Neuronal stem cell (in vitro differentiated cells): ENCODE results near the gene SLC11A2.

Experiments
- DNase-seq: peaks from one replicate; pipeline ENCODE4 v3.0.0-alpha.2; 2013; ENCODE audit warnings: low spot score
- H2AFZ ChIP-seq: one replicate; pipeline ENCODE4 v1.6.1; 2013; ENCODE audit warnings: mild to moderate bottlenecking, low read length, inconsistent platforms
- H2AK5ac ChIP-seq: 2 replicates; pipeline ENCODE4 v1.6.1; 2013; ENCODE audit warnings: low read depth, mild to moderate bottlenecking, inconsistent platforms, low read length, moderate library complexity, mixed read lengths
- H2BK120ac ChIP-seq: 2 replicates; pipeline ENCODE4 v1.6.1; 2013; ENCODE audit warnings: low read depth, mild to moderate bottlenecking, inconsistent platforms, low read length, moderate library complexity, mixed read lengths
- H2BK12ac ChIP-seq: one replicate; pipeline ENCODE4 v1.6.1; 2013; ENCODE audit warnings: low read length, inconsistent platforms
- H2BK15ac ChIP-seq: 2 replicates; pipeline ENCODE4 v1.6.1; 2013; ENCODE audit warnings: mild to moderate bottlenecking, low read length, inconsistent platforms, mixed read lengths
- H2BK5ac ChIP-seq: one replicate; pipeline ENCODE4 v1.6.1; 2013; ENCODE audit warnings: inconsistent platforms, mild to moderate bottlenecking, low read length, moderate library complexity
- H3K14ac ChIP-seq: one replicate; pipeline ENCODE4 v1.6.1; 2013; ENCODE audit warnings: low read length, inconsistent platforms
- H3K18ac ChIP-seq: 2 replicates; pipeline ENCODE4 v1.6.1; 2013; ENCODE audit warnings: low read length, inconsistent platforms
- H3K23ac ChIP-seq: 2 replicates; pipeline ENCODE4 v1.6.1; 2013; ENCODE audit warnings: low read depth, mild to moderate bottlenecking, mixed read lengths, low read length, inconsistent platforms; ENCODE audit not compliant: poor library complexity
- H3K27ac ChIP-seq: replicated peaks from 3 replicates; pipeline ENCODE4 v1.5.1; 2013; ENCODE audit warnings: low read length, inconsistent platforms
- H3K27me3 ChIP-seq, 3 experiments: 2 replicates each; pipeline ENCODE4 v1.6.1; 2013; ENCODE audit warnings: low read length in 3 of 3, mild to moderate bottlenecking in 2 of 3, inconsistent platforms in 1 of 3, low read depth in 1 of 3, mixed read lengths in 1 of 3, moderate library complexity in 1 of 3; ENCODE audit not compliant: control insufficient read depth in 3 of 3, insufficient read depth in 3 of 3
- H3K36me3 ChIP-seq, 2 donors: replicated peaks in 1 of 2; 2 replicates each; pipeline ENCODE4 v1.6.1; 2013; ENCODE audit warnings: low read length in 2 of 2; ENCODE audit not compliant: control insufficient read depth in 2 of 2, insufficient read depth in 2 of 2
- H3K4ac ChIP-seq: 2 replicates; pipeline ENCODE4 v1.6.1; 2013; ENCODE audit warnings: inconsistent platforms, mild to moderate bottlenecking, low read length, moderate library complexity
- H3K4me1 ChIP-seq, 2 donors: 1 replicate in 1 of 2; 2 replicates in 1 of 2; pipeline ENCODE4 v1.6.1; 2013; ENCODE audit warnings: low read length in 2 of 2, low read depth in 1 of 2; ENCODE audit not compliant: control insufficient read depth in 2 of 2, insufficient read depth in 1 of 2
- H3K4me2 ChIP-seq: one replicate; pipeline ENCODE4 v1.6.1; 2013; ENCODE audit warnings: mild to moderate bottlenecking, low read length, inconsistent platforms; ENCODE audit not compliant: insufficient read depth, poor library complexity, severe bottlenecking
- H3K4me3 ChIP-seq, 2 donors: 2 replicates each; pipeline ENCODE4 v1.5.1; 2013; ENCODE audit warnings: low read length in 2 of 2, mild to moderate bottlenecking in 2 of 2, inconsistent platforms in 1 of 2, moderate library complexity in 1 of 2
- H3K79me1 ChIP-seq: one replicate; pipeline ENCODE4 v1.6.1; 2013; ENCODE audit warnings: low read depth, mild to moderate bottlenecking, inconsistent platforms, low read length, moderate library complexity
- H3K9ac ChIP-seq: one replicate; pipeline ENCODE4 v1.6.1; 2013; ENCODE audit warnings: mild to moderate bottlenecking, low read depth, low read length, inconsistent platforms; ENCODE audit not compliant: poor library complexity
- H3K9me3 ChIP-seq, 2 donors: replicated peaks in 1 of 2; 2 replicates each; pipeline versions ENCODE3 to v1.6.1; 2013; ENCODE audit warnings: low read length in 2 of 2, mild to moderate bottlenecking in 2 of 2, inconsistent platforms in 1 of 2, low read depth in 1 of 2, mixed read lengths in 1 of 2, moderate library complexity in 1 of 2; ENCODE audit not compliant: control insufficient read depth in 2 of 2, insufficient read depth in 1 of 2
- H4K8ac ChIP-seq: one replicate; pipeline ENCODE4 v1.6.1; 2013; ENCODE audit warnings: low read depth, mild to moderate bottlenecking, inconsistent platforms, low read length, moderate library complexity
- H4K91ac ChIP-seq: one replicate; pipeline ENCODE4 v1.6.1; 2013; ENCODE audit warnings: low read length, low read depth, mild to moderate bottlenecking, inconsistent platforms; ENCODE audit not compliant: poor library complexity
- WGBS, 2 donors: extraction: QIAGEN DNeasy Blood & Tissue Kit; methylation state at CpG; one replicate each; pipeline ENCODE4 v1.1.7; 2013; ENCODE audit warnings: missing lambda C conversion rate in 2 of 2, mixed read lengths in 1 of 2; ENCODE audit not compliant: insufficient read length in 2 of 2, insufficient replicate concordance in 1 of 2; ENCODE audit errors: extremely low coverage in 2 of 2; 5-methylcytosine and 5-hydroxymethylcytosine counted together

Gene SLC11A2

GRCh38 chr12:50934981-50935807 lies 91.0 kb downstream of the SLC11A2 start:
- Histone ChIP-seq H2BK5ac (no peak overlapping the region), H3K14ac (no peak overlapping the region), H2BK12ac (no peak overlapping the region), H2BK15ac (no peak overlapping the region), H3K4me2 (no peak overlapping the region), H4K91ac (no peak overlapping the region), H2AFZ (no peak overlapping the region), H3K18ac (peak overlapping the region; percentile 73), H3K27ac (no peak overlapping the region), H3K36me3 (no peaks in the 10 kb centered on the region), H3K23ac (no peak overlapping the region), H4K8ac (no peak overlapping the region), H2BK120ac (no peak overlapping the region), H3K9ac (no peak overlapping the region), H3K27me3 (no peaks in the 10 kb centered on the region), H3K4me1 (peaks cover 4 to 5% of the 10 kb centered on the region in 2 donors), H3K4me3 (no peak overlapping the region), H3K4ac (no peak overlapping the region), H2AK5ac (no peak overlapping the region), H3K9me3 (no peaks in the 10 kb centered on the region), H3K79me1 (no peaks in the 10 kb centered on the region)
- WGBS, 2 donors: no CpG with 5 or more reads among the region's 6 CpGs
- DNase-seq: no peak

DNA sequence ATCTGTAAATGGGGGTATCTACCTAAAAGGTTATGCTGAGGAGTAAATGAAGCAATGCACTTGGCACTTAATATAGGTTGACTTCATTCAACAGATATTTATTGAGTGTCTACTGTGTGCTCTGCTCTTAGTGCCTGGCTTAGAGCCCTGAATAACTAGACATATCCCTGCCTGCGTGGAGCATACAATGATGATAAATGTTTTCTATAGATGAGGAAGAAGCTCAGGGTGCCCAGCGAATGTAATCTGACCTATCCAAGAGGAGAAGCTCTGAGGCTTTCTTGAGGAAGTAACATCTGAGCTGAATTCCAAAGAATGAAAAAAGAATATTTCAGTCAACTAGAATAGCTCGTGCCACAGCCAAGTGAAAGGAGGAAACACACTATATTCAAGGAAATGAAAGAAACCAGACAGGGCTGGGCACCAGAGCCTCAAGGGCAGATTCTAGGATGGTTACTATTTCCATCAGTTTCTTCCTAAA lies 91.8 kb downstream of the SLC11A2 start:
- Histone ChIP-seq H2AK5ac (no peak overlapping the region), H2BK5ac (no peak overlapping the region), H4K8ac (no peak overlapping the region), H2AFZ (no peak overlapping the region), H3K27ac (no peak overlapping the region), H3K79me1 (no peaks in the 10 kb centered on the region), H3K4ac (no peak overlapping the region), H4K91ac (no peak overlapping the region), H3K27me3 (no peaks in the 10 kb centered on the region), H3K36me3 (no peaks in the 10 kb centered on the region), H3K18ac (no peak overlapping the region), H3K9me3 (no peaks in the 10 kb centered on the region), H2BK15ac (no peak overlapping the region), H3K14ac (no peak overlapping the region), H2BK12ac (no peak overlapping the region), H3K23ac (no peak overlapping the region), H3K4me3 (no peak overlapping the region), H3K9ac (no peak overlapping the region), H3K4me1 (peaks cover 4 to 5% of the 10 kb centered on the region in 2 donors), H3K4me2 (no peak overlapping the region), H2BK120ac (no peak overlapping the region)
- no CpG with 5 or more reads among the region's 3 CpGs for WGBS, 2 donors
- no peak for DNase-seq

GRCh38 chr12:50933459-50934124 lies 92.6 kb downstream of the SLC11A2 start:
- Histone ChIP-seq H2BK15ac (no peak overlapping the region), H2AK5ac (no peak overlapping the region), H3K4ac (no peak overlapping the region), H3K27me3 (no peaks in the 10 kb centered on the region), H2BK5ac (no peak overlapping the region), H3K18ac (no peak overlapping the region), H3K4me1 (peaks cover 4 to 5% of the 10 kb centered on the region in 2 donors), H3K4me2 (no peak overlapping the region), H3K4me3 (no peak overlapping the region), H3K14ac (no peak overlapping the region), H3K27ac (no peak overlapping the region), H2BK120ac (no peak overlapping the region), H4K91ac (no peak overlapping the region), H3K9ac (no peak overlapping the region), H3K36me3 (no peaks in the 10 kb centered on the region), H2BK12ac (no peak overlapping the region), H4K8ac (no peak overlapping the region), H2AFZ (no peak overlapping the region), H3K79me1 (no peaks in the 10 kb centered on the region), H3K23ac (no peak overlapping the region), H3K9me3 (no peaks in the 10 kb centered on the region)
- no peak for DNase-seq
- no CpG with 5 or more reads among the region's 2 CpGs for WGBS, 2 donors

DNA sequence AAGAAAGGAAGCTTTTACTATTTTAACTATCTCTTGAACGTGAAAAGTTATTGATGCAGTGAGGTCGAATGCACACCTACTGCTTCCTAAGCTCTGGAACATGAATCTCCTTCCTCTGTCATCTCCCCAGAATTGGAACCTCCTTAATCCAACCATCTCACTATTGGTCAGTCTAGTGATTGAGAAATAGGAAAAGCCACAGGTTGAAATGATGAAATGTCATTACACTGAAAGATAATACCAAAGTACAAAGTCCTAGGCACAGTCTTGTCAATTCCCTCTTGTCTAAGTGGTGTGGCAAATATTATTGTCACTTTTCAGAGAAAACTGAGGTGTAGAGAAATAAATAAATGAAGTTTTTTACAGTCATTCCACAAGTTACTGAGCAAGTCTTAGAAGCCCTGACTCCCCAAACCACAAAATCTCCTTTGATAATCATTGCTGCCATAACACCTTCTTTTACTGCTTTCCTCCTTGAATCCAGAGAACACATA lies 93.3 kb downstream of the SLC11A2 start:
- Histone ChIP-seq H3K27ac (no peak overlapping the region), H3K36me3 (no peaks in the 10 kb centered on the region), H3K9ac (no peak overlapping the region), H3K18ac (no peak overlapping the region), H3K9me3 (no peaks in the 10 kb centered on the region), H2BK120ac (no peak overlapping the region), H3K4me3 (no peak overlapping the region), H3K4ac (no peak overlapping the region), H3K23ac (no peak overlapping the region), H3K14ac (no peak overlapping the region), H4K91ac (no peak overlapping the region), H2BK12ac (no peak overlapping the region), H3K4me1 (peaks cover 5 to 11% of the 10 kb centered on the region in 2 donors), H2AK5ac (no peak overlapping the region), H3K27me3 (no peaks in the 10 kb centered on the region), H2AFZ (no peak overlapping the region), H2BK5ac (no peak overlapping the region), H4K8ac (no peak overlapping the region), H3K79me1 (no peaks in the 10 kb centered on the region), H2BK15ac (no peak overlapping the region), H3K4me2 (no peak overlapping the region)
- no peak for DNase-seq
- no CpG with 5 or more reads among the region's 2 CpGs for WGBS, 2 donors
